Mucosa of descending colon (tissue), 3 donors: ENCODE results near the gene TMEM263. TPM values are rescaled to one million over a fixed set of nuclear protein-coding genes. Genes with fewer than 3 reads are reported as not detected.
A peak's percentile ranks its signal among the peaks of the same experiment; 100 is the strongest.

ENCODE experiments used
- ATAC-seq: fragments of 200-7000 bp; cut with Tn5 transposase; one replicate; pipeline ENCODE4 v1.9.1; 2020; ENCODE audit warnings: mild to moderate bottlenecking, moderate library complexity
- DNase-seq, 3 donors: peaks; one replicate each; pipeline ENCODE4 v3.0.0-alpha.2; 2020
- H3K36me3 ChIP-seq: fragments of 200-600 bp; one replicate; pipeline ENCODE4 v1.8.0; 2021; ENCODE audit warnings: low read depth, mild to moderate bottlenecking
- H3K4me1 ChIP-seq: fragments of 200-600 bp; one replicate; pipeline ENCODE4 v1.8.0; 2021; ENCODE audit warnings: low read depth, mild to moderate bottlenecking
- H3K4me3 ChIP-seq: fragments of 200-600 bp; one replicate; pipeline ENCODE4 v1.8.0; 2021; ENCODE audit warnings: mild to moderate bottlenecking
- H3K9me3 ChIP-seq: fragments of 200-600 bp; one replicate; pipeline ENCODE4 v1.8.0; 2021; ENCODE audit warnings: mild to moderate bottlenecking
- CTCF ChIP-seq: fragments of 200-600 bp; IDR thresholded peaks from one replicate; pipeline ENCODE4 v1.8.0; 2022; ENCODE audit warnings: antibody characterized with exemption, mild to moderate bottlenecking
- intact Hi-C, 2 donors: fragments of 100-400 bp; cut with DNase I in 1 of 2; cut with micrococcal nuclease in 1 of 2; formaldehyde crosslinking; loops; one replicate each; pipeline versions ENCODE4 v1.11.0 to v1.11.1; 2022; cut with DNase I, micrococcal nuclease
- long read RNA-seq, 2 donors: library from polyadenylated mRNA; unstranded; transcript quantifications; one replicate each; pipeline ENCODE4 v2.0.0, GENCODE V29; 2019 to 2021
- total RNA-seq, 3 donors: library from RNA; stranded (reverse); fragmentation: NEBNext Ultra II Directional in 2 of 3; extraction: Animal tissue kit (Norgen Biotek cat#: 25700) in 2 of 3; gene quantifications; one replicate each; pipeline versions ENCODE4 v1.2.1 to v1.2.4, GENCODE V29; 2021 to 2023
- donor health status: DM: no; HTN: no; CAD: no; lungs with moderate emphysema.
- donor health status: DM: no; HTN: no; CAD: no.
- donor health status: DM: no; HTN: yes; CAD: no.

The TMEM263 gene
- 10 to 100 TPM; 20.3 to 38.6 (median 27.0) TPM for total RNA-seq
- long read RNA-seq, donor 1, transcript TMEM263-204 (3 exons, 3,349 nt) = major isoform, 23 of 43 reads
- long read RNA-seq, donor 1, transcript TMEM263-201 (4 exons, 3,362 nt) = minor isoform, 17 of 43 reads
- long read RNA-seq, donor 1, partial matches to known transcripts = 0 of 43 reads
- long read RNA-seq, donor 1, other reads (novel, unspliced or antisense) = 1 of 43 reads
- long read RNA-seq, donor 2, transcript TMEM263-204 (3 exons, 3,349 nt) = major isoform, 9 of 14 reads
- long read RNA-seq, donor 2, partial matches to known transcripts = 0 of 14 reads
- long read RNA-seq, donor 2, other reads (novel, unspliced or antisense) = 2 of 14 reads

DNA sequence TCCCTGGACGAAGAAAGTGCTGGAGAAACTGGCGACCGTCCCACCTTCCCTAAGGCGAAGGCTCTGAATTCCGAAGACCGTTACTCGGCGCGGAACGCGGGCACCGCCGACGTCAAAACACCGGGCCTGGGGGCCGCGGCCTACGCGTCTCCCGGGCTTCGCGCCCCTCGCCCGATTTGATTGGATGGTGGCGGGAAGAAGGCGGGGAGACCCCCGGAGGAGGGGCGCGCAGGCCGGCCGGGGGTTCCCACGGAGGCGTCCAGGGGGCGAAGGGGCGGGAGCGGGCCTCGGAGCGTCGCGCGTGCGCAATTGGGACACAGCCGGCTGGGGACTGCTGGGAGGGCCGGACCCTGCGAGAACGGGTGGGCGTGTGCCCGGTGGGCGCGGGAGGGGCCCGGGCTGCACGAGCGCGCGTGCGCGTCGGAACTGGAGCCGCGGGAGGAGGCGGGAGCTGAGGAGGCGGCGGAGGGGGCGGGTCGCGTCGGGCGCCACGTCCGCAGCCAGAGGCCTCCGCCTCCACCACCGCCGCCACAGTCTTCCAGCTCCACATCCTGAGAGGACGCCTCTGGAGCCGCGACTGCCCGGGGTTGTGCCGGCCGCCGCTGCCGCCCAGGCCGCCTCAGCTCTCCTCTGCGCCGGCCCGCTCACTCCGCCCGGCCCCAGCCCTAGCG, at the start of gene TMEM263:
Gene TMEM263, plus strand, starts transcription at position 531 of the 671 bp plus-strand sequence. CDS start 11,210 bp downstream, outside the sequence.
- Histone ChIP-seq H3K36me3 (no peaks in the 10 kb centered on the region), H3K4me3 (peak within 1 kb of the TSS; percentile 84), H3K4me1 (peaks cover 10% of the 10 kb centered on the region), H3K9me3 (no peaks in the 10 kb centered on the region)
- intact Hi-C loops = no loop called here
- DNase-seq = peak; percentile 85 to 95 (median 93)
- ATAC-seq = peak; percentile 93
- TF ChIP-seq CTCF = no peak

GRCh38 chr12:106906715-106907114, 49.0 kb upstream of the TMEM263 start:
- no peak for TF ChIP-seq CTCF
- no peak for DNase-seq
- ATAC-seq = no peak
- H3K36me3 ChIP-seq = no peaks in the 10 kb centered on the region
- H3K4me3 ChIP-seq = no peak overlapping the region
- H3K9me3 ChIP-seq = no peaks in the 10 kb centered on the region
- H3K4me1 ChIP-seq = no peaks in the 10 kb centered on the region
- intact Hi-C loops = no loop called here

GRCh38 chr12:106907411-106907810, 48.3 kb upstream of the TMEM263 start:
- H3K9me3 ChIP-seq = no peaks in the 10 kb centered on the region
- no peaks in the 10 kb centered on the region for H3K4me1 ChIP-seq
- intact Hi-C loops = no loop called here
- H3K4me3 ChIP-seq = no peak overlapping the region
- no peaks in the 10 kb centered on the region for H3K36me3 ChIP-seq
- no peak for ATAC-seq
- no peak for TF ChIP-seq CTCF
- no peak for DNase-seq

DNA sequence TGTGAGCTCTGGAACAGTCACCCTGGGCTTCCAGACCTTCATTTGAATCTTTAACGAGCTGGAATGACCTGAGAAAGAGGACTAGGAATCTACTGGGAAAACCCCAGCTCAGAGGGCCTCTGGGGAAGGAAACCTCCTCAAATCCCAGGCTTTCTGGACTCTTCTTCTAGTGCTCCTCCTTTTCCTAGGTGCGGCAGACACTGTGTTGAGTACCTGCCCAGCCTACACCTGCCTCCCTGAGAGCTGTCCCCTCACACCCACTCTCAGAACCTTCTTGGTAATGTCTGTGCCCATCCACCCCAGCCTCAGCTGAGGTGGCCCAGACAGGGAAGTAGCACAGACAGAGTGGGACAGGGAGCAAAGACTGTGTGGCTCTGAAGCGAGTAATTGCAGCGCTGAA, 47.9 kb upstream of the TMEM263 start:
- Histone ChIP-seq H3K36me3 (no peaks in the 10 kb centered on the region), H3K4me1 (no peaks in the 10 kb centered on the region), H3K9me3 (no peaks in the 10 kb centered on the region), H3K4me3 (no peak overlapping the region)
- no peak for TF ChIP-seq CTCF
- no peak for ATAC-seq
- intact Hi-C loops = no loop called here
- no peak for DNase-seq

- ATAC-seq (no peak), DNase-seq (no peak)
- Histone ChIP-seq H3K36me3 (no peaks in the 10 kb centered on the region), H3K4me3 (no peak overlapping the region), H3K9me3 (no peaks in the 10 kb centered on the region), H3K4me1 (no peaks in the 10 kb centered on the region)
- no peak for TF ChIP-seq CTCF
- intact Hi-C loops = no loop called here
These were observed 47.1 kb upstream of the TMEM263 start for GRCh38 chr12:106908561-106908960.
